ENCODE results near the gene GAGE12E.
"Not testable (repeated sequence)": the region's sequence is repeated elsewhere in the genome, so short reads cannot be mapped to it uniquely, and the experiment has no call there.

Gene GAGE12E, protein sequence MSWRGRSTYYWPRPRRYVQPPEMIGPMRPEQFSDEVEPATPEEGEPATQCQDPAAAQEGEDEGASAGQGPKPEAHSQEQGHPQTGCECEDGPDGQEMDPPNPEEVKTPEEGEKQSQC

DNA sequence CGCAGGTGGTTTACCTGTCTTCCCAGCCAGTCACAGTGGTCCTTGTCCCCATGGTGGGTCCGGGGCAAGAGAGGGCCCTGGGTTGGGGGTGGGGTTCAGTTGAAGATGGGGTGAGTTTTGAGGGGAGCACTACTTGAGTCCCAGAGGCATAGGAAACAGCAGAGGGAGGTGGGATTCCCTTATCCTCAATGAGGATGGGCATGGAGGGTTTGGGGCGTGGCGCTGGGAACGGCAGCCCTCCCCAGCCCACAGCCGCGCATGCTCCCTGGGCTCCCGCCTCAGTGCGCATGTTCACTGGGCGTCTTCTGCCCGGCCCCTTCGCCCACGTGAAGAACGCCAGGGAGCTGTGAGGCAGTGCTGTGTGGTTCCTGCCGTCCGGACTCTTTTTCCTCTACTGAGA is at the start of gene GAGE12E:
GAGE12E (plus strand) TSS at position 301 of the 400 bp plus-strand sequence. CDS start 1,155 bp downstream, outside the sequence.
- DNase-seq (ENCODE audit: low read depth in 2 of 2, low spot score in 1 of 2), result not testable (repeated sequence)

DNA sequence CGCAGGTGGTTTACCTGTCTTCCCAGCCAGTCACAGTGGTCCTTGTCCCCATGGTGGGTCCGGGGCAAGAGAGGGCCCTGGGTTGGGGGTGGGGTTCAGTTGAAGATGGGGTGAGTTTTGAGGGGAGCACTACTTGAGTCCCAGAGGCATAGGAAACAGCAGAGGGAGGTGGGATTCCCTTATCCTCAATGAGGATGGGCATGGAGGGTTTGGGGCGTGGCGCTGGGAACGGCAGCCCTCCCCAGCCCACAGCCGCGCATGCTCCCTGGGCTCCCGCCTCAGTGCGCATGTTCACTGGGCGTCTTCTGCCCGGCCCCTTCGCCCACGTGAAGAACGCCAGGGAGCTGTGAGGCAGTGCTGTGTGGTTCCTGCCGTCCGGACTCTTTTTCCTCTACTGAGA is 19.2 kb upstream of the GAGE12E start, which contains the start of gene GAGE12C:
GAGE12C (plus strand) TSS at position 301 of the 400 bp plus-strand sequence. CDS start 1,155 bp downstream, outside the sequence.
- not testable (repeated sequence) for DNase-seq (ENCODE audit: low read depth in 2 of 2, low spot score in 1 of 2)

DNA sequence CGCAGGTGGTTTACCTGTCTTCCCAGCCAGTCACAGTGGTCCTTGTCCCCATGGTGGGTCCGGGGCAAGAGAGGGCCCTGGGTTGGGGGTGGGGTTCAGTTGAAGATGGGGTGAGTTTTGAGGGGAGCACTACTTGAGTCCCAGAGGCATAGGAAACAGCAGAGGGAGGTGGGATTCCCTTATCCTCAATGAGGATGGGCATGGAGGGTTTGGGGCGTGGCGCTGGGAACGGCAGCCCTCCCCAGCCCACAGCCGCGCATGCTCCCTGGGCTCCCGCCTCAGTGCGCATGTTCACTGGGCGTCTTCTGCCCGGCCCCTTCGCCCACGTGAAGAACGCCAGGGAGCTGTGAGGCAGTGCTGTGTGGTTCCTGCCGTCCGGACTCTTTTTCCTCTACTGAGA is 9.7 kb upstream of the GAGE12E start, which contains the start of gene GAGE12D:
GAGE12D (plus strand) TSS at position 301 of the 400 bp plus-strand sequence. CDS start 1,155 bp downstream, outside the sequence.
- not testable (repeated sequence) for DNase-seq (ENCODE audit: low read depth in 2 of 2, low spot score in 1 of 2)

DNA sequence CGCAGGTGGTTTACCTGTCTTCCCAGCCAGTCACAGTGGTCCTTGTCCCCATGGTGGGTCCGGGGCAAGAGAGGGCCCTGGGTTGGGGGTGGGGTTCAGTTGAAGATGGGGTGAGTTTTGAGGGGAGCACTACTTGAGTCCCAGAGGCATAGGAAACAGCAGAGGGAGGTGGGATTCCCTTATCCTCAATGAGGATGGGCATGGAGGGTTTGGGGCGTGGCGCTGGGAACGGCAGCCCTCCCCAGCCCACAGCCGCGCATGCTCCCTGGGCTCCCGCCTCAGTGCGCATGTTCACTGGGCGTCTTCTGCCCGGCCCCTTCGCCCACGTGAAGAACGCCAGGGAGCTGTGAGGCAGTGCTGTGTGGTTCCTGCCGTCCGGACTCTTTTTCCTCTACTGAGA is 9.5 kb downstream of the GAGE12E start, which contains the start of gene GAGE12F:
GAGE12F (plus strand) TSS at position 301 of the 400 bp plus-strand sequence. CDS start 1,155 bp downstream, outside the sequence.
- not testable (repeated sequence) for DNase-seq (ENCODE audit: low read depth in 2 of 2, low spot score in 1 of 2)

DNA sequence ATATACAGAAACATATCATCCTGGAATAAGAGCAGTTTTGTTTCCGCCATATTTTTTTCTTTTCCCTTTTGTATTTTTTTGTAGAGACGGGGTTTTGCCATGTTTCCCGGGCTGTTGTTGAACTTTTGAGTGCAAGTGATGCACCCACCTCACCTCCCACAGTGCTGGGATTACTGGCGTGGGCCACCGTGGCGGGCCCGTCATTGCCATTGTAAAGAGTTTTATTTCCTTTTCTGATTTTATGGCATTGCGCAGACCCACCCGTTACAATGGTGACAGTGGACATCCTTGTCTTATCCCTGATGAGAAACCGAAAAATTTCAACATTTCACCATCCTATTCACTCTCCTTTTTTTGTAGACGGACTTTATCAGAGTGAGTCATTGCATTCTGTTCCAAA is 17.6 kb downstream of the GAGE12E start:
- DNase-seq (ENCODE audit: low read depth in 2 of 2, low spot score in 1 of 2), result not testable (repeated sequence)

DNA sequence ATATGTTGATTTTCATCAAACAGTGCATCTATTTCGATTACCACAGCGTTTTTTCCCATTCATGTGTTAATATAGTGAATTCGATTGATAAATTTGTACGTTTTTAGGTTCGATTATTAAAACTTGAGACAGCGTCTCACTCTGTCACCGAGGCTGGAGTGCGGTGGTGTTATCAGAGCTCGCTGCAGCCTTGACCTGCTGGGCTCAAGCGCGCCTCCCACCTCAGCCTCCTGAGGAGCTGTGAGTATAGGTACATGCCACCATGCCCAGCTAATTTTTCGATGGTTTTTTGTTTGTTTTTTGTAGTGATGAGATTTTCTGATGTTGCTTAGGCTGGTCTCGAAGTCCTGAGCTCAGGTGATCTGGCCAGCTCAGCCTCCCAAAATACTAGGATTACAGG is 18.1 kb downstream of the GAGE12E start:
- not testable (repeated sequence) for DNase-seq (ENCODE audit: low read depth in 2 of 2, low spot score in 1 of 2)

DNA sequence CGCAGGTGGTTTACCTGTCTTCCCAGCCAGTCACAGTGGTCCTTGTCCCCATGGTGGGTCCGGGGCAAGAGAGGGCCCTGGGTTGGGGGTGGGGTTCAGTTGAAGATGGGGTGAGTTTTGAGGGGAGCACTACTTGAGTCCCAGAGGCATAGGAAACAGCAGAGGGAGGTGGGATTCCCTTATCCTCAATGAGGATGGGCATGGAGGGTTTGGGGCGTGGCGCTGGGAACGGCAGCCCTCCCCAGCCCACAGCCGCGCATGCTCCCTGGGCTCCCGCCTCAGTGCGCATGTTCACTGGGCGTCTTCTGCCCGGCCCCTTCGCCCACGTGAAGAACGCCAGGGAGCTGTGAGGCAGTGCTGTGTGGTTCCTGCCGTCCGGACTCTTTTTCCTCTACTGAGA is 19.0 kb downstream of the GAGE12E start, which contains the start of gene GAGE12G:
GAGE12G (plus strand) TSS at position 301 of the 400 bp plus-strand sequence. CDS start 1,155 bp downstream, outside the sequence.
- DNase-seq (ENCODE audit: low read depth in 2 of 2, low spot score in 1 of 2), result not testable (repeated sequence)

DNA sequence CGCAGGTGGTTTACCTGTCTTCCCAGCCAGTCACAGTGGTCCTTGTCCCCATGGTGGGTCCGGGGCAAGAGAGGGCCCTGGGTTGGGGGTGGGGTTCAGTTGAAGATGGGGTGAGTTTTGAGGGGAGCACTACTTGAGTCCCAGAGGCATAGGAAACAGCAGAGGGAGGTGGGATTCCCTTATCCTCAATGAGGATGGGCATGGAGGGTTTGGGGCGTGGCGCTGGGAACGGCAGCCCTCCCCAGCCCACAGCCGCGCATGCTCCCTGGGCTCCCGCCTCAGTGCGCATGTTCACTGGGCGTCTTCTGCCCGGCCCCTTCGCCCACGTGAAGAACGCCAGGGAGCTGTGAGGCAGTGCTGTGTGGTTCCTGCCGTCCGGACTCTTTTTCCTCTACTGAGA is 28.6 kb downstream of the GAGE12E start, which contains the start of gene GAGE12H:
GAGE12H (plus strand) TSS at position 301 of the 400 bp plus-strand sequence. CDS start 1,155 bp downstream, outside the sequence.
- not testable (repeated sequence) for DNase-seq (ENCODE audit: low read depth in 2 of 2, low spot score in 1 of 2)

DNA sequence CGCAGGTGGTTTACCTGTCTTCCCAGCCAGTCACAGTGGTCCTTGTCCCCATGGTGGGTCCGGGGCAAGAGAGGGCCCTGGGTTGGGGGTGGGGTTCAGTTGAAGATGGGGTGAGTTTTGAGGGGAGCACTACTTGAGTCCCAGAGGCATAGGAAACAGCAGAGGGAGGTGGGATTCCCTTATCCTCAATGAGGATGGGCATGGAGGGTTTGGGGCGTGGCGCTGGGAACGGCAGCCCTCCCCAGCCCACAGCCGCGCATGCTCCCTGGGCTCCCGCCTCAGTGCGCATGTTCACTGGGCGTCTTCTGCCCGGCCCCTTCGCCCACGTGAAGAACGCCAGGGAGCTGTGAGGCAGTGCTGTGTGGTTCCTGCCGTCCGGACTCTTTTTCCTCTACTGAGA is 38.1 kb downstream of the GAGE12E start, which contains the start of gene GAGE2A:
GAGE2A (plus strand) TSS at position 301 of the 400 bp plus-strand sequence. CDS start 1,155 bp downstream, outside the sequence.
- not testable (repeated sequence) for DNase-seq (ENCODE audit: low read depth in 2 of 2, low spot score in 1 of 2)

DNA sequence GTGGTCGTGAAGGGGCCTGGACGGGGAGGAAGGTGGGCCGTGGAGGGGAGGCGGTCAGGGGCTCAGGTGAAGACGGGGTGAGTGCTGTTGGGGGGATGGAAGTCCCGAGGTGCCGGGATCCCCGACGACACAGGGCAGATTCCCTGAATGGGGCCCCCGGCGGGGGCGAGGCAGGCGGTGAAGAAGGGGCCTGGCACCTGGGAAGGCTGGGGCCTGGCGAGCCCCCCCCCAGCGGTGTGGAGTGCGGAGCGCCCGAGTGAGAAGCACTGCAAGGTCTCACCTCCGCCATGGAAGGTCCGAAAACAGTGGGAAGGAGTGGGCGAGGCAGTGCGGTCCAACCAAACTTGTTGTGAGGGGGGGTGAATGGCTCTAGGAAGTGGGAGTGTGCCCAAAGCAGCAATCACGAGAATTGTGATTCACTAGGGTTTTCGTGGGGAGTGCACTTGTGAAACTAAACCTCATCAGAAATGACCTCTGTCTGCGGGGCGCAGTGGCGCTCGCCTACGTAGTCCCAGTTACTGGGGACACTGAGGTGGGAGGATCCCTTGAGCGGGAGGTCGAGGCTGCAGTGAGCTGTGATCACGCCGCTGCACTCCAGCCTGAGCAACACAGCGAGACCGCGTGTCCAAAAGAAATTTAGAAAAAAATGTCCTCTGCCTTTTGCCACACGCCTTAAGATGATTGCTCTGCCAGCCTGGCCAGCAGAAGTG is 38.8 kb downstream of the GAGE12E start:
- DNase-seq (ENCODE audit: low read depth in 2 of 2, low spot score in 1 of 2), result not testable (repeated sequence)

DNA sequence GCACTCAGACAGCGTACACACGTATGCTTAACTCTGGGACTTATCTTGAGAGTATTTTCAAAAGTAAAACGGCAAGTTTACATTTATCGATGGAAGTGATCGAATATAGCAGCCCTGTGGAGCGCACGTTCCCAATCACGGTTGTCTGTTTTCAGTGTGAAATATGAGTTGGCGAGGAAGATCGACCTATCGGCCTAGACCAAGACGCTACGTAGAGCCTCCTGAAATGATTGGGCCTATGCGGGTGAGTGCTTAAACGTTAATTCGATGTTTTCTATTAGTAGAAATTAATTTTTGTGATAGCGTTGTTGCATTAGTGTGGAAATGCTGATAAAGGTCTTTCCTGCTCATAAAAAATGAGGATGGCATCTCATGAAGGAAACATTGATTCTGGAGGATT is 39.4 kb downstream of the GAGE12E start:
- not testable (repeated sequence) for DNase-seq (ENCODE audit: low read depth in 2 of 2, low spot score in 1 of 2)

DNA sequence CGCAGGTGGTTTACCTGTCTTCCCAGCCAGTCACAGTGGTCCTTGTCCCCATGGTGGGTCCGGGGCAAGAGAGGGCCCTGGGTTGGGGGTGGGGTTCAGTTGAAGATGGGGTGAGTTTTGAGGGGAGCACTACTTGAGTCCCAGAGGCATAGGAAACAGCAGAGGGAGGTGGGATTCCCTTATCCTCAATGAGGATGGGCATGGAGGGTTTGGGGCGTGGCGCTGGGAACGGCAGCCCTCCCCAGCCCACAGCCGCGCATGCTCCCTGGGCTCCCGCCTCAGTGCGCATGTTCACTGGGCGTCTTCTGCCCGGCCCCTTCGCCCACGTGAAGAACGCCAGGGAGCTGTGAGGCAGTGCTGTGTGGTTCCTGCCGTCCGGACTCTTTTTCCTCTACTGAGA is 47.6 kb downstream of the GAGE12E start, which contains the start of gene GAGE1:
GAGE1 (plus strand) TSS at position 301 of the 400 bp plus-strand sequence. CDS start 1,155 bp downstream, outside the sequence.
- not testable (repeated sequence) for DNase-seq (ENCODE audit: low read depth in 2 of 2, low spot score in 1 of 2)
